NCI-H128 (cell line): Measurements from ENCODE around the gene TRRAP.
"Not testable (repeated sequence)": the region's sequence is repeated elsewhere in the genome, so short reads cannot be mapped to it uniquely, and the experiment has no call there.

Experiments
- DNase-seq: peaks from one replicate; lab custom pipeline; 2025; ENCODE audit not compliant: unreplicated experiment; lab: John Stamatoyannopoulos, UW

The TRRAP gene

DNA sequence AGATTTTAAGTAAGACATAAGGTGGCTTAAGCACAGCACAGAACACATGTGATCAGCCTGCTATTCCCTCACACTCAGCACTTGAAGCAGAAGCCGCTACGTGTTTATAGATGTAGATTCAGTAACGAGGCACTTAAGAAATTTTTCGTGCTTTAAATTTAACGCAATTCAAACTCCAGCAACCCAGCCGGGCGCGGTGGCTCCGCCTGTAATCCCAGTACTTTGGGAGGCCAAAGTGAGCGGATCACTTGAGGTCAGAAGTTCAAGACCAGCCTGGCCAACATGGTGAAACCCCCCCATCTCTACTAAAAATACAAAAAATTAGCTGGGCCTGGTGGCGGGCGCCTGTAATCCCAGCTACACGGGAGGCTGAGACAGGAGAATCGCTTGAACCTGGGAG lies 167.9 kb downstream of the TRRAP start:
- not testable (repeated sequence) for DNase-seq

DNA sequence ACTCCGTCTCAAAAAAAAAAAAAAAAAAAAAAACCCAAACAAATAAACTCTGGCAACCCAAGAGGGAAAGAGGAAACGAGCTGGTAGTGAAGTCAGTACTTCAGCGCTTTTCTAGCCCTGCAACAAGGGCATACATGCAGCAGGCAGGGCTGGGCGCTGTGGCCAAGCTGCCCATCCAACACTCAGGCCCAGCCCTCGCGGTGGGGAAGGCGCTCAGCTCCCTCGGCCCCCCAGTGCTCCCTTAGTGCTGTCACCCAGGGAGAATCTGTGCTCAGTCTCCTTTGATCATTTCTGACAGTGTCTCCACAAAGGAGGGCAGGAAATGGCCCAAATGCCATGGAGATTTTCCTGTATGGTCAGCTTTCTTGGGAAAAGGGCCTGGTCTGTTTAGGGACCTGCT lies 168.4 kb downstream of the TRRAP start:
- no peak for DNase-seq

DNA sequence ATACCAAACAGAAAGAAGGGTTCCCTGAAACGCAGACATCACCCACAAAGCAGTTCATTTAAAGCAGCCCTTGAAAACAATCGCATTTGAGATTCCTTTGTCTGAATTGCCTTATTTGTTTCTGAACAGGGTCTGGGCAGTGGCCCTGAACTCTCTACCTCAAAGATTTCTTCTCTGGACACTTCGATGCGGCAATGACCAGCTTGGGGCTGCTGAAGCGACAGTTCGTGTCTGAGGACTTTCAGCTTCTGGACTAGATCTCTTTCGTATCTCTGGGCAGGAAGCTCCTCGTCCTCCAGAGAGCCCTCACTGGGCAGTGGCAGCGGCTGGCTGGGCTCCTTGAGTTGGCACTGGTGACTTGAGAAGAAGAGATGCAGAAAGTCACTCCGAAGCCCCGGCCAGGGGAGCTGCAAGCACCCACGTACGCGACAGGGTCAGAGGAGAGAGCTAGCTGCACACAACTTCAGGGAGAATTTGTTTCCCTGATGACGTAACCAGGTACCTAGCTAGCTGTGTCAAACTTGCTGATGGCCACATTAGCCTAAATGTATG lies 169.3 kb downstream of the TRRAP start:
- no peak for DNase-seq

DNA sequence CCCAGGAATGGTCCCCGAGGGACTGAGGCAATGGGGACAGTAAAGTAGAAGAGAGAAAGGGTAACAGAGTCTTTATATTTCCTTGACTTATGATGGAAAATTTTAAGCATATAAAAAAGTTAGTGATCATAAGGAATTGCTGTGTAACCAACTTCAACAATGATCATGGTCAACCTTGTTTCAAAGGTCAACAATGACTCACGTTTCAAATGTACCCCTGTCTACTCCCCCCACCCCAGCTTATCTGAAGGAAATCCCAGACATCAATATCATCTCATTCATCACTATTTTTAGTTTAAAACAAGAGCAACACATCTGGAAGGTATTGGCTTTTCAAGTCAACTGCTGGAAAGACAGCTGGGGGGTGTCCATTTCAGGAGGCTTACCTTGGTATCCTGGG lies 172.6 kb downstream of the TRRAP start:
- no peak for DNase-seq

DNA sequence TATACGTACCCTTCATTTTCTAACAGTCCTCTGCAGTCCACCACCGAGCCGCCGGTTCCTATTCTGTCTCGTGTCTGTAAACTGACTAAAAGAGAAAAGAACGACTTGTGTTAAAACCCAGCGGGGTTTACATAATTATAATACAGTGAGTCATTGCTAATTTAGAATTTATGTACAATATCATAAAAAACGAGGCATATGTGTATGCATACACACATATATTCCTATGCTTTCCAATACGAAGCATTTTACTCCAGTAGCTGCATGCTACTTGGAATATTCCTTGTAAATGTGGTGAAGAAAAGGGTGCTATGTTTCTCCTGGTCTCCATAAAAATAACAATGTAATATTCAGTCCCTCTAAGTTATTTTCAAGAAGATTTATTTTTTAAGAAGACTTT lies 176.4 kb downstream of the TRRAP start:
- no peak for DNase-seq

DNA sequence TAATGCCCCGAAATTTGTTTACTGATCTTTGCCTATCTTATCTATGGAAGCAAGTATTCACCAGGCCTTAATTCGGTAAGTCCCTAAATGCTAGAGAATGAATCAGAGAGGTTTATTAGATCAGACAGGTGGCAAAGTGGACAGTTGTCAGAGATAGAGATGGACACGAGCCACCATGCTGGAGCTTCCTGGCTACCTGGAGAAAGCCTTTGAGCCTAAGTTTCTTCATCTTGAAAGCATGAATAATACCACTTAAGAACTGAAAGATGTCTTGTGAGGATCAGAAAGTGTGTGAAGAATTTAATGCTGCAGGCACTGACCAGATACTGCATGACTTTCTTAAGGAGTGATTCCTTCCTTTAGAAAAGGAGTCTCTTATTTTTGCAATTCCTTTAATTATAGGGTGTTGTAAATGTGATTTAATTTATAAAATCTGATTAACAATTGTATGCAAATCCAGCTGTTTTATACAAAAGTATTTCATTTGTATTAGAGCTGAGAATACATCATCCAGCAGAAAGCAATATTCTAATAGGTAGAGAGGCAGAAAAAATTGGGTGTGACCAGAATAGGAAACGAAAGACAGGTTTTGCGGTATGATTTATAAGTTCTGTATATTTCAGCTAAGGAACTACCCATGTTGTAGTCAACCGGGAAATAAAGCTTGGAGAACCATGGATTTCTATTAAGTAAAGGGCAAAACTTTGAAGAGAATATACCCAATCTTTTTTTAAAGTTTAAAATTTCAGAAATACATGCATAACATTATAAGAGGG lies 182.9 kb downstream of the TRRAP start:
- no peak for DNase-seq
